PFSK-1 (cell line): ENCODE results near the gene SDF2L1.

Experiments
- SIN3A ChIP-seq: IDR thresholded peaks from 2 replicates; pipeline ENCODE4 v1.6.1; 2012; ENCODE audit warnings: mild to moderate bottlenecking, low read length, moderate library complexity, borderline replicate concordance; ENCODE audit not compliant: insufficient read depth
- TF ChIP-seq, protein P1 (sequence below), 2 experiments: IDR thresholded peaks; 2 replicates each; pipeline versions ENCODE4 v1.6.1 to v1.8.0; 2011 to 2012; ENCODE audit warnings: low read depth in 2 of 2, low read length in 2 of 2, control low read depth in 1 of 2, inconsistent platforms in 1 of 2, mild to moderate bottlenecking in 1 of 2, moderate library complexity in 1 of 2; ENCODE audit not compliant: insufficient read depth in 1 of 2

DNA sequence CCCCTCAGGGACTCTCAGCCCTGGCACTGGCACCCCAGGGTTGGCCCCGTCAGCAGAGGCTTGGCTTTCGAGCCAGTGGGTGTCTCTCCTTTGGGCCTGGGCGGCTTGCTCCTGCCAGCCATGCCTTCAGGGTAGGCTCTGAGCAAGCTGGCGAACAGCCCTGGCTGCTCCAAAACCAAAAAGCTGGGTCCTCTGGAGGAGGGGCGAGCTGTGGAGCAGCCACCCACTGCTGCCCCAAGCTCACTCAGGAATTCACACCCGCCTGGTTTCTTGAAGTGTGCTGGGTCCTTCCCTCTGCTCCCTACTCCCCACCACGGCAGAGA is 18.5 kb upstream of the SDF2L1 start:
- TF ChIP-seq, protein P1, sequence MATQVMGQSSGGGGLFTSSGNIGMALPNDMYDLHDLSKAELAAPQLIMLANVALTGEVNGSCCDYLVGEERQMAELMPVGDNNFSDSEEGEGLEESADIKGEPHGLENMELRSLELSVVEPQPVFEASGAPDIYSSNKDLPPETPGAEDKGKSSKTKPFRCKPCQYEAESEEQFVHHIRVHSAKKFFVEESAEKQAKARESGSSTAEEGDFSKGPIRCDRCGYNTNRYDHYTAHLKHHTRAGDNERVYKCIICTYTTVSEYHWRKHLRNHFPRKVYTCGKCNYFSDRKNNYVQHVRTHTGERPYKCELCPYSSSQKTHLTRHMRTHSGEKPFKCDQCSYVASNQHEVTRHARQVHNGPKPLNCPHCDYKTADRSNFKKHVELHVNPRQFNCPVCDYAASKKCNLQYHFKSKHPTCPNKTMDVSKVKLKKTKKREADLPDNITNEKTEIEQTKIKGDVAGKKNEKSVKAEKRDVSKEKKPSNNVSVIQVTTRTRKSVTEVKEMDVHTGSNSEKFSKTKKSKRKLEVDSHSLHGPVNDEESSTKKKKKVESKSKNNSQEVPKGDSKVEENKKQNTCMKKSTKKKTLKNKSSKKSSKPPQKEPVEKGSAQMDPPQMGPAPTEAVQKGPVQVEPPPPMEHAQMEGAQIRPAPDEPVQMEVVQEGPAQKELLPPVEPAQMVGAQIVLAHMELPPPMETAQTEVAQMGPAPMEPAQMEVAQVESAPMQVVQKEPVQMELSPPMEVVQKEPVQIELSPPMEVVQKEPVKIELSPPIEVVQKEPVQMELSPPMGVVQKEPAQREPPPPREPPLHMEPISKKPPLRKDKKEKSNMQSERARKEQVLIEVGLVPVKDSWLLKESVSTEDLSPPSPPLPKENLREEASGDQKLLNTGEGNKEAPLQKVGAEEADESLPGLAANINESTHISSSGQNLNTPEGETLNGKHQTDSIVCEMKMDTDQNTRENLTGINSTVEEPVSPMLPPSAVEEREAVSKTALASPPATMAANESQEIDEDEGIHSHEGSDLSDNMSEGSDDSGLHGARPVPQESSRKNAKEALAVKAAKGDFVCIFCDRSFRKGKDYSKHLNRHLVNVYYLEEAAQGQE (IDR thresholded peaks at IDR 0.05; ENCODE audit: insufficient read depth in 1 of 2, low read depth in 2 of 2, low read length in 2 of 2), result no peak
- TF ChIP-seq SIN3A, result no peak
